Right kidney (tissue), 1 donor: ENCODE data around the gene ARL3.

Experiments used
- DNase-seq: peaks from one replicate; pipeline ENCODE4 v3.0.0-alpha.2; 2016

ARL3 gene

GRCh38 chr10:102651455-102652169 lies 62.6 kb downstream of the ARL3 start:
- DNase-seq = no peak

GRCh38 chr10:102650655-102651454 lies 63.3 kb downstream of the ARL3 start:
- DNase-seq = no peak

DNA sequence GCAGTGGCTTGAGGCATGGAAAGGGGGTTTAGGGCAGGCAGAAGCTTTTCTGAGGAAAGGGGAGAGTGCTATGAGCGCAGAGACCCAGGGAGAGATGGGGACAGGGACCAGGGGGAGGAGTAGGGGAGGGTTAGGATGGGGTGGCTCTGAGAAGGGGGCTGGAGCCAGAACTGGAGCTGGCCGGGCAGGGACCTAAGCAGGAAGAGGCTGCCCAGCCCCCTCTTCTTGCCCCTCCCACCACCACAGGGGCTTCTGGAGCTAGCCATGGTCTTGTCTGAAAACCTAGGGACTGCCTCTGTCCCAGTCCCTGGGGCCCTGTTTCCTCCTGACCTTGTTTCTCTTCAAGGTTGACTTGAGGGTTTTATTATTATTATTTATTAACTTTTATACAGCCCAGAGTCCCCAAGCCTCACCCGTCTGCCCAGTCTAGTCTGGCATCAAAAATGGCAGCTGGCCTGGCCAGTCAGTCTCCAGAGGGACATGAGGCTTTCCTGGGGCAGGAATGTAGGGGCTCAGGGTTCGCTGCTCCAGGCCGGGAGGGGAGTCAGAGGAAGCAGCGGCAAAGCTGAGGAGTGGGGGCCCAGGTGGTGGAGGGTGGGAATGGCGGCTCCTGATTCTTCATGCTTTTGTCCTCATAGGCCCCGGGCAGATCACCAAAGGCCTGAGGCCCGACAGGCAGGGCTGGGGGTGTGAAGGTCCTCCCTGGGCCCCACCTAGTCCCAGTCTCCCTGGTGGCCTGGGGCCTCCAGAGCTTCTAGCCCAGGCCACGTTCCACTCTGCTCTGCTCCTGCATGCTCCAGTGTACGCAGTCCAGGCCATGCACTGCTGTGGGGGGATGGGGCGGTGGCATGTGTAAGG lies 64.2 kb downstream of the ARL3 start:
- no peak for DNase-seq

DNA sequence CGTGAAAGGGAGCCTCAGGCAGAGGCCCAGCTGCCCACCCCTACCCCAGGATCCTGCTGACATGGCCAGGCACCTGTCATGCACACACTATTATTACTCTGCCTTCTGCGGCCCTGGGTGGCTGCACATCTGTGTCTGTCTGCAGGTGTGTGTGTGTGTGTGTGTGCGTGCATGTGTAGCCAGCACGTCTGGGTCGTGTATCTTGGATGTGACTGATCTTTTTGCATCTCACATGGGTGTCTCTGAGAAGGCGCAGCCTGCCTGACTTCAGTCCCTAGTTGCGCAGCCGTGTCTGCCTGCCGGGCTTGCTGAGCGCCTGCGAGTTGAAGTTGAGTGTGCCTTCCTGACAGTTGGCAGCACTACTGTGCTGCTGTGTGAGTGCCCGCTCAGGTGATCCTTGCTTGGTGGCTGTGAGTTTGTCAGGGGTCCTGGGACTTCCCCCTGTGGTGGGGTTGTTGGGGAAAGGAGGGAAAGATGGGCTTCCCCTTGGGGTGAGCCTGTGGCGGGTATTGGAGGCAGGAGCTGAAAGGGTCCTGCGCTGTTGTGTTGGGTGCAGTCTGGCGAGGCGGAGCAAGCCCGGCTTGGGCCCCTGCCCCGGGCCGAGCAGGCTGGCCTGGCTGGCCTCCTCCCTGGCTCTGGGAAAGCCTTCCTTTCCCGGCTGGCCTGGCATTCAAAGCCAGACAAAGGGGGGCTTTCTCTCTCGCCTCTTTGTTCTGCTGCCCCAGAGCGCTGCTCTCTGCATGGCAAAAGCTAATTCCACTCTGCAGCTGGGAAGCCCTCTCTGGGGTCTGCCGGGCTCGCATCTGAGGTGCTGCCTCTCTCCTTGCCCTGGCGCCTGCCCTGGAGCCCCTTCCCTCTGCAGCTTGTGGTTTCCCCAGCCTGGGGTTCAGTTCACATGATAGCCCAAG lies 65.1 kb downstream of the ARL3 start:
- DNase-seq = no peak

- no peak for DNase-seq
Measured at GRCh38 chr10:102648269-102648888, 65.8 kb downstream of the ARL3 start.

DNA sequence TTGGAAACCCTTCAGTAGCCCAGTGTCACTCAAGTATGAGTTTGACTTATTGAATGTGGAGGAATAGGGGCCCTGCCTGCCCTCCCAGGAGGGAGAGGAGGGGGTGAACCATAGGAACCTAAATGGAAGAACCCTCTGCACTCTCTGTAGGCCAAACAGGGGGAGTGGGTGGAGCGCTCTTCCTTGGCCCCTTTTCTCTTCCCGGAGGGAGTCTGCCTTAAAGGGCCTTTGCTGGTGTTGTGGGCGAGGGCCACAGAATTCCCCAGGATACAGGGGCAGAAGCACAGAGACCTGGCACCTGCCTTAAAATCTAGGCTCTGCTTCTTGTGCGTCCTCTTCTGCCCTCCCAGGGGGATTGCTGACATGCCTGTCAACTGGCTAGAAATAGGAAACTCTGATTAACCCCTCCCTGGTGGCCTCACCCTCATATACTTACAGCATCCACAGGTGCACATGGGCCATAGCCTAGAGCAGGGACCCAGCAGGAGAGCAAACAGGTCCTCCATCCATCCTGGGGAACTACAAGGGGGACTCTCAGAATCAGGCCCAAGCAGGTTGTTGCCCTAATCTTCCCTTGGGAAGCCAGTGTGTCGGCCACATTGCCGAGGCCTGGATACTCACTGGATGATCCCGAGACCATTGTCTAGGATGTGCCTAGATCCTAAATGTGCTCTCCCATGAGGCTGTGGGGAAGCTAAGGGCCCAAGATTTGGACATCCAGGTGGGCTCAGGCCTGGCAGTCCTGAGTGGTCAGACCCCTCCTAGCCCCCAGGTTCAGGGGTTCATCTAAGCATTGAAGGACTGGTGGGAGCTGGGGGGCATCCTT lies 66.5 kb downstream of the ARL3 start:
- no peak for DNase-seq

DNA sequence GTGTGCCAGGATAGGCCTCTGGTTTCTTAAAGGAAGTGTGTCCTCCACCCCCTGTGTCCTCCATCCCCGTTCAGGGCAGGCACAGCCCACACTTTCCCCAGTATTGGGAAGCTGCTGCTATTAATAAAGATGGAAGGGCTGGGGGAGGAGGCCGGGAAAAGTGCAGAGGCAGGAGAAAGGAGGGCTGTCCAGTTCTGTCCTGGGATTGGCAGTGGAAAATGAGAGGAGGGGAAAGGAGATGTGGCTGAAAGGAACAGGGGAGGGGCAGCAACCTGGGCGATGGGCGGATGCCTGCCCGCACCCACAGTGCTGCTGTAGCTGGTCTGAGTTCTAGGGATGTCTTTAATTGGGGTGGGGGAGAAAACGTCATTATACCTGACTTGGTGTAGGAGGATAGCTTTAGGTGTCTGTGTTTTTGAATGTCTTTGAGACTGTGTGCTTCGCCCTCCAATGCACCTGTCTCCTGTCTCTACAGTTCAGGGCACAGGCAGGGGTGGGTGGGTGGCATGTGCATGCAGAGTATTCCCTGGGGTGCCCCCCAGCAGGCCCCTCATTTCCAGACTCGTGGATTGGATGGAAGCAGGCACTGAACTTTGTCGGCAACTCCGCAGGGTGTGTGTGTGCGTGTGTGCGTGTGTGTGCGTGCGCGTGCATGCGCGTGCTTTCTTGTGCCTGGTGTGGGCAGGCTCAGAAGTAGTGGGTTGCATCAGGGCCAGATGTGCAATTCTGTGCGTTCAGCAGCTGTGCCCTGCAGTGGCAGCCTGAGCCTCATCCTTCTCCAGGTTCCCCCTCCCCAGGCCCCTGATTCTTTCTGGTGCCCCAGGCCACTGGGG lies 67.4 kb downstream of the ARL3 start:
- no peak for DNase-seq

GRCh38 chr10:102645741-102646609 lies 68.2 kb downstream of the ARL3 start:
- DNase-seq = peak; percentile 79

GRCh38 chr10:102645388-102645740 lies 68.8 kb downstream of the ARL3 start:
- no peak for DNase-seq

GRCh38 chr10:102644646-102645387 lies 69.4 kb downstream of the ARL3 start:
- DNase-seq = peak; percentile 88

- no peak for DNase-seq
Measured at GRCh38 chr10:102644066-102644645, 70.0 kb downstream of the ARL3 start, which contains the start of gene TRIM8. TSS of gene TRIM8 (plus strand) at chr10:102644479. CDS start at chr10:102644618, 139 bp downstream.

DNA sequence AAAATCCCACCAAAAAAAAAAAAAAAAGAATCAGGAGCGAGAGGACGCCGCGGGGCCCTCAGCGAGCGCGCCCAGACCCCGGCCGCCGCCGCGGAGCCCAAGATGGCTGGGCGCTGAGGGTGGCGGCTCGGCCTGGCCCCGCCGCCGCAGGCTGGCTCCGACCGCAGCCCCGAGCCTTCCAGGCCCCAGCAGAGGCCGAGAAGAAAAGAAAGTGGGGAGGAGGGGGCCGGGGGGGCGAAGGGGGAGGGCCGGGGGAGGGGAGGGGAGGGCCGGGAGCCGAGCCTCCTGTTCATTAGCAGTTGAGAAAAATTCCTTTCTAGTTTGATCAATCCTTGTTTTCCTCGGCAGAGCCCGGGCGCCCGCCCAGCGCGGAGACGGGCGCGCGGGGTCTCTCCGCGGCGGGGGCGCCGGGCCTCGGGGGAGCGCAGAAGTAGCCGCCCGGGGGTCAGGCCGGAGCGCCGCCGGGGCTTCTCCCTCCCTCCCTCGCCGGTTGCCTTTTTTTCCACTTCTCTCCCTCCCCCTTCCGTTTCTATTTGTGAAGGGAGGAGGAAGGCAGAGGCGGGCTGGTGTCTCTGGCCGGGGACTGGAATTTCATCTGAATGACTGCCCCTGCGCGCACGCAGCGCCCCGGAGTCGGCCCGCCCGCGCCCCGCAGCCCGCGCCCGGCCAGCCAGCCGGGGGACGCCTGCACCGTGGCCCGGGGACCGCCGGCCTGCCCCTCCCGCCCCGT lies 70.7 kb downstream of the ARL3 start:
- peak; percentile 83 for DNase-seq

- DNase-seq = peak; percentile 92
Measured at GRCh38 chr10:102642736-102643335, 71.4 kb downstream of the ARL3 start.

DNA sequence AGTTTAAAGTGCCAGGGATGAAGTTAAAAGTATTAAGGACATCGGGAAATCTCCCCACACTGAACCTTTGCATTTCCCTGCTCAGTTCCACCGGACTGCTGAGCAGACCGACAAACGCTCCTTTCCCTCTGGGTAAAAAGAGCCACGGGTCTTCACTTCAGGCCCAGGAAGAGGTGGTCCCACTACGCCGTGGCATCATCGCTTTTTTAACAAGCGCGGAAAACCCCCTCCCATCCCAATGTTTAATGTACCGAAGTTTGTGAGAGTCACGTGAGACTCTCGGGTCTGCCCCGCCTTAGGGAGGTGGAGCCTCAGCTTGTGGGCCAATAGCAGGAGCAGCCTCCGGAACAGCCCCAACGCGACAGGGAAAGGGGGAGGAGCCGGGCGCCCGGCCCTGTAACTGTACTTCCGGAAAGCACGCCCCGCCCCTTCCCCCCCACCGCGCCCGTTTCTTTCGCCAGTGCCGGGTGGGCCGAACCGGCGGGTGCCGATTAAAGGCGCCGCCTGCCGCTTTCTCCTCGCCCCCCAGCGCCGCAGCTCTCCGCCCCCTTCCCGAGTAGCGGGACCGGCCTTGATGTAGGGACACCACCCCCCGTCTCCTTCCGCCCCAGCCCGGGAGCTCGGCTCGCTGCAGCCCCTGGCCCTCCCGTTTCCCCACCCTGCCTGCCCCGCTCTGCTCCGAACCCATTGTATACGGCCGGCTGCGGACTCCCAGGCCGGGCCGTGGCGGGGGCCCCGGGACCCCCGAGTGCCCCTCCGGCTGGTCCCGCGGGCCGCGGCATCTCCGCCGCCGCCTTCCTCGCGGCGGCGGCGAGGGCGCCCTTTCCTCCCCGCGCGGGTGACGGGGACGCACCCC lies 72.1 kb downstream of the ARL3 start:
- DNase-seq = peak; percentile 87

- no peak for DNase-seq
Measured at GRCh38 chr10:102641402-102641801, 72.8 kb downstream of the ARL3 start.
